Measurements from ENCODE around the gene TSEN54.
"Not testable (repeated sequence)": the region's sequence is repeated elsewhere in the genome, so short reads cannot be mapped to it uniquely, and the experiment has no call there.

The TSEN54 gene

GRCh38 chr17:75518983-75519537 lies 2.7 kb downstream of the TSEN54 start:
- no peak for DNase-seq (ENCODE audit: low spot score)

- DNase-seq (ENCODE audit: low spot score), result not testable (repeated sequence)
Observed at GRCh38 chr17:75520413-75520812, 4.1 kb downstream of the TSEN54 start.

GRCh38 chr17:75521290-75521689 lies 5.0 kb downstream of the TSEN54 start:
- DNase-seq (ENCODE audit: low spot score), result no peak

GRCh38 chr17:75521951-75522727 lies 5.8 kb downstream of the TSEN54 start:
- no peak for DNase-seq (ENCODE audit: low spot score)

GRCh38 chr17:75523647-75524046 lies 7.3 kb downstream of the TSEN54 start:
- no peak for DNase-seq (ENCODE audit: low spot score)

GRCh38 chr17:75524269-75524969 lies 8.1 kb downstream of the TSEN54 start:
- no peak for DNase-seq (ENCODE audit: low spot score)

GRCh38 chr17:75524970-75525805 lies 8.9 kb downstream of the TSEN54 start, which contains the start of gene LLGL2:
Gene LLGL2 (plus strand): TSS chr17:75525697. CDS start chr17:75543427, 17,730 bp downstream.
- peak; percentile 72 for DNase-seq (ENCODE audit: low spot score)

GRCh38 chr17:75525806-75526554 lies 9.7 kb downstream of the TSEN54 start:
- DNase-seq (ENCODE audit: low spot score), result no peak

- no peak for DNase-seq (ENCODE audit: low spot score)
Observed at GRCh38 chr17:75526555-75527270, 10.4 kb downstream of the TSEN54 start.

GRCh38 chr17:75530837-75531720 lies 14.8 kb downstream of the TSEN54 start:
- no peak for DNase-seq (ENCODE audit: low spot score)

GRCh38 chr17:75531721-75532072 lies 15.4 kb downstream of the TSEN54 start:
- no peak for DNase-seq (ENCODE audit: low spot score)

GRCh38 chr17:75535119-75535537 lies 18.8 kb downstream of the TSEN54 start:
- DNase-seq (ENCODE audit: low spot score), result peak; percentile 32

- no peak for DNase-seq (ENCODE audit: low spot score)
Observed at GRCh38 chr17:75535871-75536270, 19.5 kb downstream of the TSEN54 start.

GRCh38 chr17:75536366-75536765 lies 20.0 kb downstream of the TSEN54 start:
- no peak for DNase-seq (ENCODE audit: low spot score)

GRCh38 chr17:75539967-75540729 lies 23.8 kb downstream of the TSEN54 start:
- no peak for DNase-seq (ENCODE audit: low spot score)

- DNase-seq (ENCODE audit: low spot score), result no peak
Observed at GRCh38 chr17:75540923-75541503, 24.7 kb downstream of the TSEN54 start.

- no peak for DNase-seq (ENCODE audit: low spot score)
Observed at GRCh38 chr17:75542229-75542628, 25.9 kb downstream of the TSEN54 start.

- no peak for DNase-seq (ENCODE audit: low spot score)
Observed at GRCh38 chr17:75542728-75543336, 26.5 kb downstream of the TSEN54 start.
